Retinal pigment epithelial cell (primary cell): ENCODE measurements around the gene UBE2J1.
A peak's percentile ranks its signal among the peaks of the same experiment; 100 is the strongest.

Source experiments
- DNase-seq: peaks from one replicate; pipeline ENCODE4 v3.0.0-alpha.2; 2010; ENCODE audit warnings: low read depth
- H3K4me3 ChIP-seq: 2 replicates; pipeline ENCODE4 v1.5.1; 2011; ENCODE audit warnings: mild to moderate bottlenecking, low read length, control low read depth, moderate library complexity
- CTCF ChIP-seq: conservative IDR thresholded peaks from 2 replicates; pipeline ENCODE4 v1.5.1; 2011; ENCODE audit warnings: low read depth, low read length, control low read depth, inconsistent platforms

UBE2J1 gene

DNA sequence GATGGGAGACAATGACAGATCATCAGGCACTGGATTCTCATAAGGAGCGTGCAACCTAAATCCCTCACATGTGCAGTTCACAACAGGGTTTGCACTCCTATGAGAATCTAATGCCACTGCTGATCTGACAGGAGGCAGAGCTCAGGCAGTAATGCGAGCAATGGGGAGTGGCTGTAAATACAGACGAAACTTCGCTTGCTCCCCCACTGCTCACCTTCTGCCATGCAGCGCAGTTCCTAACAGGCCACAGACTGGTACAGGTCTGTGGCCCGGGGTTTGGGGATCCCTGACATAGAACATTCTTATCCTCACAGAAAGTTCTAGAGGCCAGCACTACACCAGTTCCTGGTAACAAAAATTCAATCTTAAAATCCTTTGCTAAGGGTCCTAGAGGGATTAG lies 36.3 kb upstream of the UBE2J1 start:
- H3K4me3 ChIP-seq = no peak overlapping the region
- no peak for TF ChIP-seq CTCF
- DNase-seq = no peak

- no peak for DNase-seq
- no peak overlapping the region for H3K4me3 ChIP-seq
- TF ChIP-seq CTCF = no peak
Observed at GRCh38 chr6:89387516-89388201, 35.1 kb upstream of the UBE2J1 start.

DNA sequence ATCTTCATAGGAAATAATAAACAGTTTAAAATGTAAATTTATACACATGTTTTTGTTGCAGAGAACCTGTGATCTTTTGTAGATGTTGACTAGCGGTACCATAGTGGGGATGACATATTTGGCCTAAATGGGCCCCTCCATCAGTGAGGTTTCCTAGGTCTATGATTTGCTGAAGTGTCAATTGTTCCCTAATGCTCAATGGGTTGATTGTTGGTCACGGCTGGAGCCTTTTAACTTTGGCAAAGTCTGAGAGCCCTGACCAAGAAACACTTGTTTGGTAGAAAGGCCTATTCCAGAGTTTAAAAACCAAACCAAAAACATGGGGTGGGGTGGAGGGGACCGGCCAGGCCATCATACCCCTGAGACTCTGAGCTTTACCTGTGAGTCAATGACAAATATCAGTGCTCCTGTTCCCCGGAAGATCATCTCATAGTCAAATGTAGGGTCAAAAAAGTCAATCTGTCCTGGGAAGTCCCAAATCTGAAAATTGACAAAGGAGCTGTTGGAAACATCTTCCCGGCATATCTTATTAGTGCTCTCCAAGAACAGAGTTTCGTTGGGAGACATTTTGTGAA lies 34.5 kb upstream of the UBE2J1 start:
- no peak for DNase-seq
- H3K4me3 ChIP-seq = no peak overlapping the region
- TF ChIP-seq CTCF = no peak

DNA sequence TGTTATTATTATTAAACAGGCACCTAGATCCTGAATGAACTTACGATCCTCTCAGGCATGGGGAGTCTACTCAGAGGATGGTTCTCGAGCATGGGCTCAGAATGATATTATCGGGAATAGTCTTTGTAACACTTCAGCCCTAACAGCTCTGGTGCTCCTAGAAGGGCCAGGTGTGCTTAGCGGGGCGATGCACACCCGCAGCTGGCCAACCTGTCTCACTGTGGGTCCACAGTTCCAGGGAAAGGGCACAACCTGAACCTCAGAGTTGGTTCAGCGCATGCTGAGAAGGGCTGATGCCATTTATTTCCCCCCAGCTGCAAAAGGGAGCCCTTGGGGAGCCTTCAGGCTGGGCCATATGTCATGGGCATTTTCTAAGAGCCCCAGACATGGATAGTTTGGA lies 33.3 kb upstream of the UBE2J1 start:
- H3K4me3 ChIP-seq = no peak overlapping the region
- DNase-seq = no peak
- TF ChIP-seq CTCF = no peak

GRCh38 chr6:89385156-89385667 lies 32.7 kb upstream of the UBE2J1 start:
- no peak overlapping the region for H3K4me3 ChIP-seq
- TF ChIP-seq CTCF = no peak
- DNase-seq = peak; percentile 66

GRCh38 chr6:89381031-89381430 lies 28.5 kb upstream of the UBE2J1 start:
- no peak for TF ChIP-seq CTCF
- no peak for DNase-seq

GRCh38 chr6:89379281-89379680 lies 26.8 kb upstream of the UBE2J1 start:
- TF ChIP-seq CTCF = no peak
- no peak for DNase-seq
- H3K4me3 ChIP-seq = no peak overlapping the region

More at GRCh38 chr6:89381031-89381430, 28.5 kb upstream of the UBE2J1 start:
- H3K4me3 ChIP-seq = no peak overlapping the region
